Mammary epithelial cell (primary cell): ENCODE results near the gene MAD1L1.

Experiments
- EZH2 ChIP-seq: IDR thresholded peaks from 2 replicates; pipeline ENCODE4 v1.6.1; 2012; ENCODE audit warnings: low read length, inconsistent platforms, borderline replicate concordance
- TF ChIP-seq, protein P1 (sequence below), 2 donors: IDR thresholded peaks in 1 of 2; conservative IDR thresholded peaks in 1 of 2; 2 replicates each; pipeline ENCODE4 v1.5.1; 2011 to 2012; ENCODE audit warnings: inconsistent platforms in 2 of 2, low read length in 2 of 2, mild to moderate bottlenecking in 2 of 2, control low read depth in 1 of 2, low read depth in 1 of 2; ENCODE audit not compliant: insufficient read depth in 1 of 2; ENCODE audit errors: extremely low read depth in 1 of 2

DNA sequence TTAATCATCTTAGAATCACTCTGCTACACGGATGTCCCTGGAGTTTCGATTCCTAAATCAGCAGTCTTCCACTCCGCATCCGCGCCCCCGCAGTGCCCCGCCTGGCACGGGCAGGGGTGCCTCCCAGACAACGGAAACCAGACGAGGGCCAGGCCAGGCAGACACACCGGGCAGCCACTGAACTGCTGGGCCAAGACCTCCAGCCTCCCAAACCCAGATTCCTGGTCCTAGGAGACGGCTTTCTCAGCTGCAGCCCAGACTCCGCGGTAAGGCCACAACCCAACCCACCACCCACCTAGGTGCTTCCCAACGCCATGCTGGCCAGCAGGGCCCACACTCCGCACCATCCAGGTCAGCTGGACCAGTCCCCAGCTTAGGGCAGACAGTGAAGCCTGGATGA, 33.2 kb downstream of the MAD1L1 start:
- TF ChIP-seq, protein P1, sequence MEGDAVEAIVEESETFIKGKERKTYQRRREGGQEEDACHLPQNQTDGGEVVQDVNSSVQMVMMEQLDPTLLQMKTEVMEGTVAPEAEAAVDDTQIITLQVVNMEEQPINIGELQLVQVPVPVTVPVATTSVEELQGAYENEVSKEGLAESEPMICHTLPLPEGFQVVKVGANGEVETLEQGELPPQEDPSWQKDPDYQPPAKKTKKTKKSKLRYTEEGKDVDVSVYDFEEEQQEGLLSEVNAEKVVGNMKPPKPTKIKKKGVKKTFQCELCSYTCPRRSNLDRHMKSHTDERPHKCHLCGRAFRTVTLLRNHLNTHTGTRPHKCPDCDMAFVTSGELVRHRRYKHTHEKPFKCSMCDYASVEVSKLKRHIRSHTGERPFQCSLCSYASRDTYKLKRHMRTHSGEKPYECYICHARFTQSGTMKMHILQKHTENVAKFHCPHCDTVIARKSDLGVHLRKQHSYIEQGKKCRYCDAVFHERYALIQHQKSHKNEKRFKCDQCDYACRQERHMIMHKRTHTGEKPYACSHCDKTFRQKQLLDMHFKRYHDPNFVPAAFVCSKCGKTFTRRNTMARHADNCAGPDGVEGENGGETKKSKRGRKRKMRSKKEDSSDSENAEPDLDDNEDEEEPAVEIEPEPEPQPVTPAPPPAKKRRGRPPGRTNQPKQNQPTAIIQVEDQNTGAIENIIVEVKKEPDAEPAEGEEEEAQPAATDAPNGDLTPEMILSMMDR (conservative IDR thresholded peaks at IDR 0.05 in 1 of 2, IDR thresholded peaks at IDR 0.05 in 1 of 2; ENCODE audit: extremely low read depth in 1 of 2, insufficient read depth in 1 of 2, low read depth in 1 of 2, low read length in 2 of 2) = no peak
- TF ChIP-seq EZH2 = no peak
